Gastrocnemius medialis (tissue), 4 donors: ENCODE data around the gene KLHDC4. TPM values are rescaled to one million over a fixed set of nuclear protein-coding genes. Genes with fewer than 3 reads are reported as not detected.

Source experiments
- ATAC-seq, 2 donors: fragments of 150-250 bp; one replicate each; pipeline ENCODE4 v1.9.1; 2016
- DNase-seq, 2 donors: peaks; one replicate each; pipeline ENCODE4 v3.0.0-alpha.2; 2019
- H3K27ac ChIP-seq, 4 donors: fragments of 200-600 bp; sonication (generic); 1 replicate in 1 of 4; 2 replicates in 3 of 4; pipeline ENCODE4 v1.5.1; 2016 to 2018; ENCODE audit warnings: mild to moderate bottlenecking in 2 of 4, moderate library complexity in 1 of 4
- H3K27me3 ChIP-seq, 3 donors: fragments of 200-600 bp; sonication (generic) in 2 of 3; 1 replicate in 1 of 3; 2 replicates in 2 of 3; pipeline versions ENCODE4 v1.5.1 to v1.6.0; 2016 to 2019; ENCODE audit warnings: mild to moderate bottlenecking in 1 of 3, moderate library complexity in 1 of 3
- H3K36me3 ChIP-seq, 2 donors: fragments of 200-600 bp; sonication (generic) in 1 of 2; one replicate each; pipeline ENCODE4 v1.5.1; 2017 to 2018
- H3K4me1 ChIP-seq, 2 donors: fragments of 200-600 bp; sonication (generic) in 1 of 2; one replicate each; pipeline ENCODE4 v1.5.1; 2016 to 2017; ENCODE audit warnings: mild to moderate bottlenecking in 2 of 2
- H3K4me3 ChIP-seq, 4 donors: fragments of 200-600 bp; sonication (generic) in 3 of 4; 1 replicate in 1 of 4; 2 replicates in 3 of 4; pipeline ENCODE4 v1.5.1; 2016 to 2019; ENCODE audit warnings: mild to moderate bottlenecking in 2 of 4
- H3K9me3 ChIP-seq, 3 donors: fragments of 200-600 bp; sonication (generic) in 2 of 3; 1 replicate in 1 of 3; 2 replicates in 2 of 3; pipeline ENCODE4 v1.5.1; 2016 to 2019
- POLR2A ChIP-seq, 2 donors: fragments of 450-650 bp; IDR thresholded peaks; one replicate each; pipeline ENCODE4 v1.6.1; 2017; ENCODE audit warnings: antibody characterized with exemption in 2 of 2, mild to moderate bottlenecking in 2 of 2, moderate library complexity in 2 of 2
- in situ Hi-C, 4 donors: fragments of 200-750 bp; cut with MboI; loops; one replicate each; pipeline versions ENCODE4 v1.15.0 to v1.8.0; 2017; ENCODE audit warnings: low sequenced_read_pairs in 4 of 4
- intact Hi-C: fragments of 100-400 bp; cut with DNase I; formaldehyde crosslinking; loops from one replicate; pipeline ENCODE4 v1.15.1; 2023; ENCODE audit warnings: low total_unique reads
- total RNA-seq, 4 donors: library from RNA; depleted of rRNA; stranded (reverse); fragments of >200 nt; gene quantifications; one replicate each; pipeline versions ENCODE4 v1.1.0 to v1.2.3, GENCODE V29; 2016
- TF ChIP-seq, protein P1 (sequence below), 5 experiments: fragments of 450-650 bp in 3 of 5; fragments of 200-600 bp in 2 of 5; sonication (generic) in 2 of 5; IDR thresholded peaks in 4 of 5; conservative IDR thresholded peaks in 1 of 5; 1 replicate in 4 of 5; 2 replicates in 1 of 5; pipeline ENCODE4 v1.5.1; 2016 to 2019; ENCODE audit warnings: antibody characterized with exemption in 5 of 5, mild to moderate bottlenecking in 3 of 5, moderate library complexity in 3 of 5

Gene KLHDC4
- total RNA-seq, 4 donors from 2014 or later = 8.2 to 12.7 (median 10.4) TPM

DNA sequence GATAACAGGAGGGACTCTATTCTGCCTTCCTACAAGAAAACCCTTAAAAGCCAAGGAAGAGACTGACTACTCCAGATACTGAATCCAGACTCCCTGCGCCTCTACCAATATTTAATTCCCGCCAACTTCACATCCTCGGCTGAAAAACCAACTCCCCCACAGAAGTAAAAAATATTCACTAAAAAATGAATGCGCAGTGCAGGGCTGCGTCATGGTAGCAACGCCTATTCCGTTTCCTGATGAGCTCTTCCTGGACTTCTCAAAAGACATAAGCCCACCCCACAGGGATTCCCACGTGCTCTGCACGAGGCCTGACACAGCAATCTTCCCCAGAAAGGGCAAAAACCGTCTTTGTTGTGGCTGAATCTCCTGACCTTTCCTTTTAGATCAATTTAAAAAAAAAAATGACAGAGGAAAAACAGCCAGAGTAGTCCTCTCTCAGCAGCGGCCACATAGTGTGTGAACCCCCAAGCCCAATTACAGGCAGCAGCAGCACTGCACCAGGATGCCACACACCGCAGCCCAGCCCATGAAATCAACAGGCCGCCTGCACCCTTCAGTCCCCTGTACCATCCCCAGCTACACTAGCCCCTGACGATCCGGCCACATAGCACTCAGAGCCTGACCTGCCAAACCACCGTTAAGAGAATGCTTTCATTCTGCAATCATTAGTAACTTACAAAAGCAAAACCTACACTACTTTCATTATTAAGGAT lies 23.9 kb downstream of the KLHDC4 start:
- in situ Hi-C loops = no loop called here
- H3K36me3 ChIP-seq = peaks cover 0 to 25% of the 10 kb centered on the region in 2 donors
- intact Hi-C loops = no loop called here
- H3K9me3 ChIP-seq = no peaks in the 10 kb centered on the region
- H3K4me3 ChIP-seq = no peak overlapping the region
- no peak overlapping the region for H3K27ac ChIP-seq
- no peaks in the 10 kb centered on the region for H3K4me1 ChIP-seq
- no peaks in the 10 kb centered on the region for H3K27me3 ChIP-seq
- ATAC-seq = no peak
- DNase-seq = no peak
- no peak for TF ChIP-seq POLR2A (IDR thresholded peaks at IDR 0.05)
- TF ChIP-seq, protein P1, sequence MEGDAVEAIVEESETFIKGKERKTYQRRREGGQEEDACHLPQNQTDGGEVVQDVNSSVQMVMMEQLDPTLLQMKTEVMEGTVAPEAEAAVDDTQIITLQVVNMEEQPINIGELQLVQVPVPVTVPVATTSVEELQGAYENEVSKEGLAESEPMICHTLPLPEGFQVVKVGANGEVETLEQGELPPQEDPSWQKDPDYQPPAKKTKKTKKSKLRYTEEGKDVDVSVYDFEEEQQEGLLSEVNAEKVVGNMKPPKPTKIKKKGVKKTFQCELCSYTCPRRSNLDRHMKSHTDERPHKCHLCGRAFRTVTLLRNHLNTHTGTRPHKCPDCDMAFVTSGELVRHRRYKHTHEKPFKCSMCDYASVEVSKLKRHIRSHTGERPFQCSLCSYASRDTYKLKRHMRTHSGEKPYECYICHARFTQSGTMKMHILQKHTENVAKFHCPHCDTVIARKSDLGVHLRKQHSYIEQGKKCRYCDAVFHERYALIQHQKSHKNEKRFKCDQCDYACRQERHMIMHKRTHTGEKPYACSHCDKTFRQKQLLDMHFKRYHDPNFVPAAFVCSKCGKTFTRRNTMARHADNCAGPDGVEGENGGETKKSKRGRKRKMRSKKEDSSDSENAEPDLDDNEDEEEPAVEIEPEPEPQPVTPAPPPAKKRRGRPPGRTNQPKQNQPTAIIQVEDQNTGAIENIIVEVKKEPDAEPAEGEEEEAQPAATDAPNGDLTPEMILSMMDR (IDR thresholded peaks at IDR 0.05 in 4 of 5, conservative IDR thresholded peaks at IDR 0.05 in 1 of 5) = no peak

DNA sequence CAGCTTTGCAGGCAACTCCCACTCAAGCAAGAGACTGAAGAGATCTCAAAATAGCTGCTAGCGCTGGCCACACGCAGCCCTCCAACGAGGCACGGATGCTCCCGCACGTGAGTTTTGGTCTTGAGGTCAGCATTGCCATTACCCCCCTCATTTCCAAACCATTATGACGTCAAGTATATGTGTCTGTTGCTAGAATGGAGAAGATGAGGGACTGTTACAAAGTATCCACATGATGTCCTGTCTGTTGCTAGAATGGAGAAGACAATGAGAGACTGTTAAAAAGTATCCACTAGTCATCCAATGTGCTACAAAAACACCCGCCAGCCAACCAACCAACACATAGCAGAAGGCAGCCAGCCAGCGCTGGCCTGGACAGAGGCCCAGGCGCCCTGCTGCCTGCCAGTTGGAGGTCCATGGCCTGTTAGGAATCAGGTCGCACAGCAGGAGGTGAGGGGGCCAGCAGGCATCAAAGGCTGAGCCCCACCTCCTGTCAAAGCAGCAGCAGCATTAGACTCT lies 24.8 kb downstream of the KLHDC4 start:
- Histone ChIP-seq H3K4me1 (no peaks in the 10 kb centered on the region), H3K4me3 (no peak overlapping the region), H3K27ac (no peak overlapping the region), H3K27me3 (no peaks in the 10 kb centered on the region), H3K9me3 (no peaks in the 10 kb centered on the region), H3K36me3 (peaks cover 0 to 16% of the 10 kb centered on the region in 2 donors)
- TF ChIP-seq, protein P1 (IDR thresholded peaks at IDR 0.05 in 4 of 5, conservative IDR thresholded peaks at IDR 0.05 in 1 of 5) = no peak
- TF ChIP-seq POLR2A (IDR thresholded peaks at IDR 0.05) = no peak
- intact Hi-C loops (no loop called here), in situ Hi-C loops (no loop called here)
- DNase-seq = no peak
- no peak for ATAC-seq

DNA sequence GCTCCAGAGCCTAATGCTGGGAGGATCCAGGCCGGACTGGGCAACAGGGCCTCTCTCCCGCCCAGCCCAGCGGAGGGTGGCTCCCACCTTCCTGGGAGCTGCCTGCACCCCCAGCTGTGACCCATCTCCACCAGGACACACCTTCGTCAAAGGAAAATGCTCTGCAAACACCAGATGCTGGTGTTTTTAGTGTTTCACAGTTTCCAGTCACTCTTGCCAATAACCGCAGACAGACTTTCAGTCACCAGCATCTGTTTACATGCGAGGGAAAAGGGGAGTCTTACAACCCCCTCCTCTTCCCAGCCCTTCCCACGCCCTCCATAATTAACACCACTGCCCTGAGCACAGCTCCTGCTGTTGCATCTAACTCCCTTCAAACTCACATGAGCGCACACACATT lies 25.3 kb downstream of the KLHDC4 start:
- no peak for DNase-seq
- no peaks in the 10 kb centered on the region for H3K9me3 ChIP-seq
- TF ChIP-seq, protein P1 (IDR thresholded peaks at IDR 0.05 in 4 of 5, conservative IDR thresholded peaks at IDR 0.05 in 1 of 5) = no peak
- no peak for TF ChIP-seq POLR2A (IDR thresholded peaks at IDR 0.05)
- in situ Hi-C loops = no loop called here
- ATAC-seq = no peak
- intact Hi-C loops = no loop called here
- no peak overlapping the region for H3K27ac ChIP-seq
- H3K4me3 ChIP-seq = no peak overlapping the region
- no peaks in the 10 kb centered on the region for H3K27me3 ChIP-seq
- peaks cover 0 to 11% of the 10 kb centered on the region in 2 donors for H3K36me3 ChIP-seq
- no peaks in the 10 kb centered on the region for H3K4me1 ChIP-seq

DNA sequence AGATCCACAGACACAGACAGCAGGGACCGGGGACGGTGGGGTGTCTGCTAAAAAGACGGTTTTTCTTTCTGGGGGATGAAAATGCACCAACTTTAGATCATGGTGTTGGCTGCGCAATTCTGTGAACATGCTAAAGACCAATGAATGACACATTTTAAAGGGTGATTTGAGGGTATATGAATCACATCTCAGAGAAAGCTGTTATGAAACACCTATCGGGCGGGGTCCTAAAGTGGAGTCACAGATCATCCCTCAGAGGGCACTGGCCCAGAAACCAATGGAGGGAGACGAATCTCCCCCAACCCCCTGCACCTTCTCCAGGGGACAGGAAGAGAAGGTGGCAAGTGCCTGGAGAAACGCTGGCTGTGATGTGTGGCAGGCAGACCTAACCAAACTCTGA lies 26.0 kb downstream of the KLHDC4 start:
- Histone ChIP-seq H3K27me3 (no peaks in the 10 kb centered on the region), H3K36me3 (peaks cover 0 to 6% of the 10 kb centered on the region in 2 donors), H3K4me3 (no peak overlapping the region), H3K9me3 (no peaks in the 10 kb centered on the region), H3K27ac (no peak overlapping the region), H3K4me1 (no peaks in the 10 kb centered on the region)
- intact Hi-C loops (no loop called here), in situ Hi-C loops (no loop called here)
- TF ChIP-seq POLR2A (IDR thresholded peaks at IDR 0.05) = no peak
- TF ChIP-seq, protein P1 (IDR thresholded peaks at IDR 0.05 in 4 of 5, conservative IDR thresholded peaks at IDR 0.05 in 1 of 5) = no peak
- DNase-seq (no peak), ATAC-seq (no peak)
